ENCODE measurements around the gene GRM4.
"Not testable (repeated sequence)": the region's sequence is repeated elsewhere in the genome, so short reads cannot be mapped to it uniquely, and the experiment has no call there.

GRM4 gene

DNA sequence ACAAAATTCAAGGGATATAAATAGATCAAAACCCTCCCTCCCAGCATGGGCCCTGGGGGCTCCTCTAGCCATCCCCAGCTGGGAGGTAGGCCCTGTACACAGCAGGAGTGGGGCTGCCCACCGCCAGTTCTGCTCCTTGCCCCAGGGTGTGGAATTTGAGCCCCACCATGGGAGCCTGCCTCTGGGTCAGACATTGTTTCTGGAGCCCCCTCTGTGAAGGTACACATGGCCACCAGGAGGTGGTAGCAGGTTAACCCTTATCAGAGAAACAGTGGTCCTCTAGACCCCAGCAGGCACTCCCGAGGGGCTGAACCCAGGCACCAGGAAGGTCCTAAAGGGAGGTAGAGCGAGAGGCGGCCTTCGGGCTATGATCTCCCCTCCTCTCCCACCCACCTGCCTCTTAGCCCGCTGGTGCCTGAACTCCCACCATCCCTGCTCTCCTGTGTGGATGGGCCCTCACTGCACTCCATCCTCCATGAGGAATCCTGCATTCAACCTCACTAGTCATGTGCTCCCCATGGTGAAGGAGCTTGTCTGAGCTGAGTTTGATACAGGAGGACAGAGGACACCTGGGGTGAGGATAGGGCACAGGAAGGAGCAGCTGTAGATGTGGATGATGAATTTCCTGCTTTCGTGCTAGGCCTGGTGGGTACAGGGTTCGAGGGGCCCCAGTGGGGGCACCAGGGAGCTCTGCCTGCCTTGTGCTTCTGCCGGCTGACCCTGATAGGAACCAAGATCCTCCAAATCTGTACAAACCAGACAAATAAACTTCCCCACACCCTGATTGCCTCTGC lies 114.9 kb downstream of the GRM4 start:
- in situ Hi-C loops (cut with MboI; ENCODE audit: low sequenced_read_pairs), result loop anchor here (10.0 kb wide), 1 partner anchor 266 kb away; no protein-coding TSS in a partner anchor

DNA sequence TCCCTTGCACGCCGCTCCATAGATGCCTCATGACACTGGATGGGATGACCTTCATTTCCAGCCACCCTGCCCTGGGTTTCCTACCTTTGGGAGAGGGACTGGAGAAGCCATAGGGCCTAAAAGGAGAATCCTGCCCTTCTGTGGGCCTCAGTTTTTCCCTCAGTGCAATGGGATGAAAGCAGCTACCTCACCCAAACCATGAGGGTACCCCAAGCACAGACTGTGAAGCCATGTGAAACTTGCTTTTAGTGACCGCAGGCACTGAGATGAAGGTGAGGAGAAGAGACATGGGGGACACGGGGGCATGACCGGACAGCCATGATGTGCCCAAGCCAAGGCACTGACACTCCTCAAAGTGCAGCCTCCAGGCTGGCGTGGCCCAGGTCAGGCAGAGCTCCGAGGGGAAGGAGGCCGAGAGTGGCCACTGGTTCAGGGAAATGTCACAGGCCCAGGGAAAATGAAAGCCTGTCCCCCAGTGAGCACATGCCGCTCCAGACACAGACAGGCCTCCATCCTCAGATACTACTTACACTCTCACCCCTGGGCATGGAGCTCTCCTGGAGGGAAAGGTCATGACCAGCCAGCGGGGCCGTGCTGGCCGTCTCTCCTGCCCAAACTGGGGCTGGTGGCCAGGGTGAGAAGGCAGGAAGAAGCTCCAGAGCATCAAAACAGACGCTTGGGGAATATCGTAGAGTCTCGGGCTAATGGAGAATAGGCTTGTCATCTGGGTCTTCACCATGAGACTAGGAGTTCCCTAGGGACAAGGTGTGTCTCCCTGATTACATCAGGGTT lies 116.2 kb downstream of the GRM4 start:
- in situ Hi-C loops (cut with MboI; ENCODE audit: low sequenced_read_pairs), result loop anchor here (10.0 kb wide), 1 partner anchor 265 kb away; no protein-coding TSS in a partner anchor

DNA sequence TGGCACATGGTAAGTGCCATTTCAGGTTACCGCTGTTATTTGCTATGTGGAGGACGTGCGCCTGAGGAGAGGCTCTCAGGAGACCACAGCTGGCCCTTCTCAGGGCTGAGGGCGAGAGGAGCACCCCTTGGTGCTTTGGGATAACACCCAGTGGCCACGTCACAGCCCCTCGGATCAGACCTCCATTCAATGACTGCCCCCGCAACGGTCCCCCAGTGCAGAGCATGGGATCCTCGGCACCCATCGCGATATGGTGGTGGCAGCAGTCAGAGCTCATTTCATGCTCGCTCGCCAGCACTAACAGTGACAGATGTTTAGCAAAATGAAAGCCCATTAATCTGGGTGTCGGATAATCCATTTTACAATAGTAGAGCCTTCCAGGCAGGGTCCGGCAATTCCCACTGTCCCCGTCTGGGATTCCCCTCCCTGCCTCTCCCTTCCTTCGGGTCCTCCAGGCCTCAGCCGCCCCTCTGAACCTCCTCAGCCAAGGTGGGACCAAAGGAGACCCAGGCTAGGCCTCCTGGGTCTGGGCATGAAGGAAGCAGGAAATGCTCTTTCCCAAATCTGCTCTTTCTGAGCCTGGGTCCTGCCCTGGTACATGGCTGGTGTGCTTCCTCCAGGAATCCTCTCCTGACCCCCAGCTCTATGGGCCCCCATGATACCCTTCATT lies 117.1 kb downstream of the GRM4 start:
- in situ Hi-C loops (cut with MboI; ENCODE audit: low sequenced_read_pairs), result no loop called here

DNA sequence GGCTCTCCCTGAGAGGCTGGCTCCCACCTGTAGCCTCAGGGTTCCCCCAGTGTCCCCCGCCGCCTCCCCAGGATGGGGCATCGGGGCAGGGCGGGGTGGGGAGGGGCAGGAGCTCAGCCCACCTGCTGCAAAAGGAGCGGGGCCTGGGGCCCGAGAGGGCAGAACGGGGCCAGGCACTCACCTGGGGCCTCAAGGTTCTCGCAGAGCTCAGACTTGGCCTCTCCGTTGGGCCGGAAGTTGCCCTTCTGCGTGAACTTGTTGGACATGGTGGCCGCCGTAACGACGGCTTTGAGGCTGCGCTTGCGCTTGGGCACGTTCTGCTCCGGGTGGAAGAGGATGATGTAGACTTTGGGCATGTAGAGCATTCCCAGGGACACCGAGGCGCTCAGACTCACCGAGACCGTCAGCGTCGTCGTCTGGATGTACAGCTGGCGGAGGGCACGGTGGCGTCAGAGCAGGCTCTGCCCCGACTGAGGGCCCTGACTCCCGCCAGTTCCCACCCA lies 117.9 kb downstream of the GRM4 start:
- in situ Hi-C loops (cut with MboI; ENCODE audit: low sequenced_read_pairs), result no loop called here

DNA sequence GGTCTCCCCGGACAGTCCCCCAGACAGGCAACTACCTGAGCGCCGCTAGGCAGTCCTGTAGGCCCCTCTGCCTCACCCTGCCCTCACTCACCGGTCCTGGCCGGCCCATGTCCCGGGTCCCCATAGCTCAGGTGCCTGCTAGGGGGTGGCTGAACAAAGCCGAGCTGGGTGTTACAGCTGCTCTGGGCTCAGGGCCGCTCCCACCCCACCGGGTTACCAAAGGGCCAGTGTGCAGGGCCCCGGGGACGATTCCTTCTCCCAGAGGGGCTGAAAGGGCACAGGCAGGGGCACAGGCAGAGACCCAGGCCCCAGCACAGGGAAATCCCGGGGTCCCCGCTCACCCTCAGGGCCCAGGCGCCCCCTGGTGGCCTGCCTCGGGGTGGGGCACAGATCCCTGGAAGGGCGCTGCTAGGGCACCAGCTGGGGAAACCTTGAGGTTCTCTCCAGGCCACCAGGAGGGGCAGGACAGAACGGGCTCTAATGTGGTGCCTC lies 118.4 kb downstream of the GRM4 start:
- in situ Hi-C loops (cut with MboI; ENCODE audit: low sequenced_read_pairs), result no loop called here

DNA sequence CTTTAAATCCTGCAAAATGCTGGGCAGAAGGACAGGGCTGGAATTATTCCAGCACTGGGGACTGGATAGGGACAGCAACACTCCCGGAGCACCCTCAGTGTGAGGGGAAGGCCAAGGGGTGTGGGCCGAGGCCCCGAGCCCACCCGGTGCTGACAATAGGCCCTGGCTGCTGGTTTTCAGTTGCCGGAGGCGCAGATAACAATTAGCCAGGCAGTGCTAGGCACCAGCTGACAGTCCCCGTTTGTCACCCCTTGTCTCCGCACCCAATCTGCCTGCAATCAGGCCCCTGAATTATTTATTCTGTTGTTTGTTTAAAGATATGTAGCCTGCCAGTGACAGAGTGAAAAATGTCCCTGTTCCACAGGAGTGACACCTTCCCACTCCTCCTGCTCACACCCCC lies 120.0 kb downstream of the GRM4 start:
- in situ Hi-C loops (cut with MboI; ENCODE audit: low sequenced_read_pairs), result no loop called here

DNA sequence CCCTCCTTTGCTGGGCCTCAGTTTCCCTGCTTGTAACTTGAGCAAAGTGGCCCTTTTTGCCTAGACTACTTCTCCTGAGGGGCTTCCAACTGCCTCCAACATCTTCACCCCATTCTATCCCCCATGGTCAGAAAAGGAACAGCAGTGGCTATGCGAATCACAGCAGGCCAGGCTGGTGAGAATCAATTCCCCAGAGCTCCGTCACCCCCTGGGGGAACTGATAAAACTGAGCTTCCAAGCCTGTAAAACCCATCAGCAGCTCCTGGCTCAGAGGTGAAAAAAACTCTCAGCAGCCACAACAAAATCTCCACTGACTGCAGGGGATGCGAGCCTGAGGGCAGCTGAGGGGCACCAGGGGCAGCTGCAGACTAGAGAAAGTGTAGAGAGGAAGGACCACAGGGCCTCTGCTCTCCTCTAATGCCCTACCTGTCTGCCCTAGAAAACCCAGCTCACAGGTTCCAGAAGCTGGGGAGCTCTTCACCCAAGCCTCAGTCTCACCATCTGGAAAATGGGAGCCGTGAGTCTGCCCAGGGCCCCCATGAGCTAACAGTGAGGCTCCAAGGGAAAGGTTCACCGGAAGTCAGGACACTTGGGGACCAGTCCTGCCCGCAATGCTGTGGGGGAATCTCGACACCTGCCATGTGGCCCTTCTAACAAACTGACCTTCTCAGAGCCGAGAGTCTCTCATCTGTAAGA lies 120.6 kb downstream of the GRM4 start:
- in situ Hi-C loops (cut with MboI; ENCODE audit: low sequenced_read_pairs), result no loop called here

DNA sequence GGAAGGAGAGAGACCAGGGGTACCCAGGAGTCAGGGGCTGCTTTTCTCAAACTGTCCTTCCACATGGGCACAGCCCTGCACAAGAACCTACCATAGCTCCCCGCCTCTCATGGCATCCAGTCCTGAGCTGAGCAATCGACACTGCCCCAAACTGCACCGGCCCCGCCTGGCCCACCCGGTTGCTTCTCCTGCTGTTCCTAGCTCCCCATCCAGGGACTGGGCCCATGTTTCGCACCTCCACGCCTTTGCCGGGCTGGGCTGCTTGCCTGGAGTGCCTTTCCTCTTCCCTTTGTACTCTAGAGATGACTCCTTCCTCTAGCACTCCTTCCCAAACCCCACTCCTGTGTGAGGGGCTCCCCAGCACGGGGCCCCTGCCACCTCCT lies 123.0 kb downstream of the GRM4 start:
- in situ Hi-C loops (cut with MboI; ENCODE audit: low sequenced_read_pairs), result no loop called here

DNA sequence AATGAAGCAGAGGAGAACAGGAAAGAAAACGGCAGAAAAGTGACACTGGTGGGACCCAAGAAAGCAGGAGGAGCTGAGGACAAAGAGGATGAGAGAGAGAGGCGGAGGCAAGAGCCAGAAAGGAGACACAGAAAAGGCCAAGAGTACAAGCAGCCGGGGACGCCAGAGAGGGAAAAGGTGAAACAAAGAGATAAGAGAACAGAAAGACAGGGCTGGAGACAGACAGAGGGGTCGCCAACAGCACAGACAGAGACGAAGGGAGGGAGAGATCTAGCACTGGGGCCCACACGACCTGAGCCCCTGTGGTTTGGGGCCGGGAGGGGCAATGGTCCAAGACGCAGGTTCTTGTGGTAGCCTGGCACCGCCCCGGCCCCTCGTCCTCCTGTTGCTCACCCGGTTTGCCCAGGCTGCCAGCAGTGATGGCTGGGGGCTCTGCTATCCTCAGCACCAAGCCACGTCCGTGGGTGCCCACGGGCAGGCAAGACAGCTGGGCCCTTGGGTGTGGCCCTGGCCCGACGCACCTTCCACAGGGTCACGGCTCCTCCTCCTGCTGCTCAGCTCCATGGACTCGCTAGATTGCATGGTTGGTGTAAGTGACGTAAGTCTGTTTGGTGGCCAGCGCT lies 123.5 kb downstream of the GRM4 start:
- in situ Hi-C loops (cut with MboI; ENCODE audit: low sequenced_read_pairs), result no loop called here

DNA sequence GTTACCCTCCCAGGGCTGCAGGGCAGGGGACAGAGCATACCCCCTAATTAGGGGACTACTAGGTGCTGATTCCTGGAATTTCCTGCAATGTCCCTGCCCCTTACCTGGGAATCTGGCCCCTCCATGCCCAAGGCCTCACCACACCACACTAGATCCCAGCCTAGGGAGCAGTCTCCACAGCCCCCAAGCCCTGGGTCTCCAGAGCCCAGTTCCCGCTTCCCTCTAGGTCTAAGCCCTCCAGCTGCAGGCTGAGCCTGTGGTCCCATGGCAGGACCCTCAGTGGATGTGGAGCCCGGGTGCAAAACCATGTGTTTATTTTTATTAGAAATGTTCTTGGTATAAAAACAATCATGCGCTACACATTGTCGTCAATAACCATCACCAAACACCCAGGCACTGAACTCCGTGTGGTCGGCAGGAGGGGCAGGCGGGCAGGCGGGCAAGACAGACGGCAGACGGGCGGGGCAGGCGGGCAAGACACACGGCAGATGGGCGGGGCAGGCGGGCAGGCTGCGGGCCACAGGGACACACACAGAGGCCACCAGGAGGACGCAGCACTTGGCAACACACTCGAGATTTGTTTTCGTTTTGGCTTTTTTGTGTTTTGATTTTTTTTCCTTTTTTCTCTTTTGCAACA lies 124.2 kb downstream of the GRM4 start:
- in situ Hi-C loops (cut with MboI; ENCODE audit: low sequenced_read_pairs), result no loop called here

DNA sequence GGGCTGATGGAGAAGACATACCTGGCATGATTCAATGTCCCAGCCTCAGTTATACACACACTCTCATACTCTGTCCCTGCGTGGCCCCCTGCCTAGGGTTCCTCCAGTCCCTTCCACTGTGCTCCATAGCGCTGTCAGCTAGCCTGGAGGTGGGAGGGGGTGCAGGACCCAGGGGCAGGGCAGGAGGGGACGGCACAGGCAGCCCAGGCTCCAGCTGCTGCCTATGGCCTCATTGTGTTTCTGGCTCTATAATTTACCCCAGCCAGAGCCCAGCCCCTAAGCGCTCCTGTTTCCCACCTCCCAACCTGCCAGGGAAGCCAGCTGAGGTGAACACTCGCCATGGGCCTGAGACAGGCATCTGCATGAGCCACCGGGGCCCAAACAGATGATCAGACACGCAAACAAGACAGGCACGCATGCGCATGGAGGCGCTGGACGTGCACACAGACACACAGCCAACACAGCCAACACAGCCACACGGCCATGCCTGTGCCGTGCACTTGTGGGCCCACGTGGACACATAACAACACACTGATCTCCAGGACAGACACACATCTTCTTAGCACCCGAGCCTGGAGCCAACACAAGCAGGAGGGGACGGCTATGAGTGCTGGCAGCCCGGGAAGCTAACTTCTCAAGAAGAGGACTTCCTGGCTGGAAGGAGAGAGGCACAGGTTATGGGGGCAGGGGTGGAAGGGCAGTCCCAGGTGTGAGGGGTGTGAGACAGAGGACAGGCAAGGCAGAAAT lies 124.9 kb downstream of the GRM4 start:
- in situ Hi-C loops (cut with MboI; ENCODE audit: low sequenced_read_pairs), result no loop called here

DNA sequence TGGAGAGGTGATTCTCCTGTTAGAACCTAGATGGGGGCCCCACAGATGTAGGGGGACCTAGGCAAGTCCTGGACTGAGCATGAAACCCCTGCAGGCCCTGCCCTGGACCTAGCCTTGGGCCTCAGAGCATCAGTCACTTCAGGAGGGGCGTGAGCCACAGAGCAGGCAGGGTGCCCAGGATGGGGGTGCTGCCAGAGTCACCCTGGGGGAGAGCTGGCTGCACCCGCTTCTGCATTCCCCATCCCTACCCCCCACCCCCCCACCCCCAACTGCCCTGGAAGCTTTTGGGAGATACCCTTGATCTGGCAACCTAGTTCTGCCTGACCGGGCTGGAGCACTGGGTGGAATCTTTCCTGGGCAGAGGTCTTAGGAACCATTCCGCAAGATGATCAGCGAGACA lies 125.6 kb downstream of the GRM4 start:
- in situ Hi-C loops (cut with MboI; ENCODE audit: low sequenced_read_pairs), result no loop called here

DNA sequence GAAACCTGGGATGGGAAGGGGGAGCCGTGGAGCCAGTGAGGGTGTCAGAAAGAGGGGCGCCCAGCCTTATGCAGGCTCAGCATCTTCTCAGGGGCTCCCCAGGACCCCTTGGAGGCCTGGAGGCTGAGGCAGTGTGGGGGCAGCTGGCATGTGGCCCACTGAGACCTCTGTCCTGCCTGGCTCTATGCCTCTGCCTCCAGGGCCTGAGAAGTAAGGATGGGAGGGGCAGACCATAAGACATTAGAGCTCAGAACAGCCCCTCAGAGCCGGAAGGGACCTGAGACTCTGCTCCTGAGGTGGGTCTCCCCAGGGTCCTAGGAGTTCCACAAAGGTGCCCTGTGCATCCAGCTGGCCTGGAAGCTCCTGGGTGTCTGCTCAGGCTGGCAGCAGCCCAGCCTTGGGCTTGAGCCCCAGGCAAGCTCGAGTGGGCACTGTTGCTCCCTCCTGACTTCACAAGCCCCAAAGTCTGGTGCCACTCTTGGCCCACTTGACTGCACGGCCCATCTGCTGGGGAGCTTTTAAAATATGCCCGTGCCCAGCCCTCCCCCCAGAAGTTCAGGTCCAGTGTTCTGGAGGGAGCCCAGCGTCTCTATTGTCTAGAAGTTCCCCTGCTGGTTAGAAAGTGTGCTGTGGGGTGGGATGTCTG lies 126.8 kb downstream of the GRM4 start:
- in situ Hi-C loops (cut with MboI; ENCODE audit: low sequenced_read_pairs), result no loop called here

DNA sequence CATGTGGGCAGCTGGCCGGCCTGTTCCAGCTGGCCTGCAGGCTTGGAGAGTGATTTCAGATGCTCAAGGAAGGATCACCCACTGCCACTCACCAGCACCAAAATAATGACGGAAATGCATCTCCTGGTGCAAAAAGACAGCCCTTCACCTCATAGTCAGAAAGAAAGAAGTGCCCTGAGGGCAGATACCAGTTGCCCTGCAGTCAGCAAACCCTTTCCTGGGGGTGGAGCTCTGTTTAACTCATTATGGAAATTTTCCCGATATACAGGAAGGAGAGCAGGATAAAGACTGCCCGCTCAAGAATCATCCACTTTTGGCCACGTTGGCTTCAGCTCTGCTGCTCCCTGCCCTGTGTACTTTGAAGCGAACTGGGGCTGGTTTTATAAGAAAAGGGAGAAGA lies 127.9 kb downstream of the GRM4 start:
- in situ Hi-C loops (cut with MboI; ENCODE audit: low sequenced_read_pairs), result no loop called here

DNA sequence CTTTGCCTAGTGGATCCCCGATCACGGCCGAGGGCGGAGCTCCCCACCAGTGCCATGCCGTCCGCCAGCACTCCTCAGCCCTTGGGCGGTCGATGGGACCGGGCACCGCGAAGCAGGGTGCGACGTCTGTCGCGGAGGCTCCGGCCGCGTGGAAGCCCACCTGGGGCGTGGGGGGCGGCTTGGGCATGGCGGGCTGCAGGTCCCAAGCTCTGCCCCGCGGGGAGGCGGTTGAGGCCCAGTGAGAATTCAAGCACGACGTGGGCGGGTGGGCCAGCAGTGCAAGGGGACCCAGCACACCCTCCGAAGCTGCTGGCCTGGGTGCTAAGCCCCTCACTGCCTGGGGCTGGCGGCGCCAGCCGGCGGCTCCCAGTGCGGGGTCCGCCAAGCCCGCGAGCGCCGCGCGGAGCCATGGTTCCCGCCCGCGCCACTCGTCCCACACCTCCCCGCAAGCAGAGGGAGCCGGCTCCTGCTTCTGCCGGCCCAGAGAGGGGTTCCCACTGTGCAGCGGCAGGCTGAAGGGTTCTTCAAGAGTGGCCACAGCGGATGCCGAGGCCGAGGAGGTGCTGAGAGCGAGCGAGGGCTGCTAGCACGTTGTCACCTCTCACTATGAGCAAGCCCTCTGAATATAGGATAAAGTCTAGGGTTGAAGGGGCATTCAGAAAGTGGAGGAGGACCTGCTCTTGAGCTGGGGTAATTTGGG lies 128.6 kb downstream of the GRM4 start:
- in situ Hi-C loops (cut with MboI; ENCODE audit: low sequenced_read_pairs), result no loop called here

DNA sequence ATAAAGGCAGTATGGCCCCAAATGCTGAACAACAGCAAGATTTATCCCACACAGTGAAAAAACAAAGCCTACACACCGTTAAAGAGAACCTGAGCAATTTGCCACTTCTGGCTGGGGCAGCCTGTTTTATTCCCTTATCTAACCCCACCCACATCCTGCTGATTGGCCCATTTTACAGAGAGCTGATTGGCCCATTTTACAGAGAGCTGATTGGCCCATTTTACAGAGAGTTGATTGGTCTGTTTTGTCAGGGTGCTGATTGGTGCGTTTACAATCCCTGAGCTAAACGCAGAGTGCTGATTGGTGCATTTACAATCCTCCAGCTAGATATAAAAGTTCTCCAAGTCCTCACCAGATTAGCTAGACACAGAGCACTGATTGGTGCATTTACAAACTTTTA lies 129.3 kb downstream of the GRM4 start:
- in situ Hi-C loops (cut with MboI; ENCODE audit: low sequenced_read_pairs), result not testable (repeated sequence)

DNA sequence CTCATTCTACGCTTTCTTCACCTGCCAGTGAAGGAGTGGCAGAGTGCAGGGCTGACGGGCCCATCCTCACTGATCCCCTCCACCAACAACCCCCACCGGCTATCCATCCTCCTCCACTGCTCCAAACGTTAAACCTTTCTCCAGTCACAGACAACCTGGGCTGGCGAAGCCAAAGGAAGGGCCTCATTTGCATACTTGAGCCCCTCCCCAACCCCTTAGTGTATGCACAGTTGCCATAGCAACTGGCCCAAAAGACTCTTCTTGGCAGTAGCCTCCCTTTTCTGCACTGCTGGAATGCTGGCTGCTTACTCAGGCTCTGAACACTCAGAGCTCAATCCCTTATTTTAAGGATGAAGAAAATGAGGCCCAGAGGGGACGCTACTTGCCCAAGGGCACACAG lies 130.3 kb downstream of the GRM4 start:
- in situ Hi-C loops (cut with MboI; ENCODE audit: low sequenced_read_pairs), result no loop called here

DNA sequence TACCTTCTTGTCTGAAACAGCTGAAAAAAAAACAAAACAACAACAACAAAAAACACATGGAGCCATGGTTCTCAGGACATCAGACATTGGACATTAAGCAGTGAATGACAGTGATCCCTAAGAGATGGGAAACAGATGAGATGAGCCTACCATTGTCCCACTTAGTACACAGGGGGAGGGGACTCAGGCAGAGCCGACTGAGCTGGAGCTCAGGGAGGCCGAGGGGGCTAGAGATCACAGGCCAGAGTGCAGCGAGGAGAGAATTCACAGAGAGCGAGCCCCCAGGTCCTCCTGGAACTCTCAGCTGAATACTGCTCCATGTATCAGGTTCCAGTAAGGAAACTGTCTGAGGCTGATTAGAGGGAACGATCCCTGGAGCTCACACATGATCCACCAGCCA lies 134.6 kb downstream of the GRM4 start:
- in situ Hi-C loops (cut with MboI; ENCODE audit: low sequenced_read_pairs), result no loop called here
